GM19324 (cell line): ENCODE measurements around the gene AP1B1.
"Not testable (repeated sequence)": the region's sequence is repeated elsewhere in the genome, so short reads cannot be mapped to it uniquely, and the experiment has no call there.

Experiments used
- ATAC-seq: cut with Tn5 transposase; IDR thresholded peaks from one replicate; pipeline ENCODE4 v1.9.1; 2021; ENCODE audit warnings: mild to moderate bottlenecking, moderate library complexity; ENCODE audit not compliant: unreplicated experiment, low FRiP score

The AP1B1 gene

GRCh38 chr22:29390270-29390669 lies 1.9 kb upstream of the AP1B1 start:
- no peak for ATAC-seq

GRCh38 chr22:29388759-29389090 lies 355 bp upstream of the AP1B1 start:
- ATAC-seq: peak; percentile 6

- no peak for ATAC-seq
Observed at GRCh38 chr22:29386708-29387107, 1.7 kb downstream of the AP1B1 start.

GRCh38 chr22:29385748-29386147 lies 2.6 kb downstream of the AP1B1 start:
- no peak for ATAC-seq

GRCh38 chr22:29385151-29385704 lies 3.1 kb downstream of the AP1B1 start:
- ATAC-seq: no peak

GRCh38 chr22:29383740-29384139 lies 4.6 kb downstream of the AP1B1 start:
- no peak for ATAC-seq

DNA sequence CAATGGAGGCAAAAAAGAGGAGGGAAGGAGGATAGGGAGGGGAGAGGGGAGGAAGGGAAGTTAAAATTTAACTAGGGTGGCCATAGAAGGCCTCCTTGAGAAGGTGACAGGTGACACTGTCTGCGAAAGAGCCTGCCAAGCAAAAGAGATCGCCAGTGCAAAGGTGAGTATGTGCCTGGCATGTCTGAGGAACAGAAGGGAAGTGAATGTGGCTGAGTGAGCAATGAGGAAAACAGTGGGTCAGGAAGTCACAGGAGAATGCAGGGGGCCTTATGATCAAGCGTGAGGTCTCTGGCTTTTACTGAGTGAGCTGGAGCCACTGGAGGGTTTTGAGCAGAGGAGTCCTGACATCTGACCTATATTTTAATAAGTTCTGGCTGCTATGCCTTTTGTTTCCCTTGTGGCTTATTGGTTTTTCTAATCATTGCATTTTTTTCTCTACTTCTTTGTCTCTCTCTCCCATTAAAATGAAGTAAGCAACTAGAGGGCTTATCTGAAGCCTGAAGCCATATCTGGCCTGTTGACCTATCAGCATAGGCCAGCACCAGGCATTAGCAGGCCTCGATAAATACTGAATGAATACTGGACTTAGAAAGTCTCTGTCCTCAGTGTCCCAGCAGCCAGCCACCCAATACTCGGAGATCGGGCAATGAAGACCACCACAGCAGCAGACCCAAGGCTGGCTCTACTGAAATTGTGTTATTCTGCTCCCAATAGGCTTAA lies 5.6 kb downstream of the AP1B1 start:
- no peak for ATAC-seq

- ATAC-seq: no peak
Observed at GRCh38 chr22:29380856-29381255, 7.5 kb downstream of the AP1B1 start.

- ATAC-seq: no peak
Observed at GRCh38 chr22:29380032-29380781, 8.2 kb downstream of the AP1B1 start.

DNA sequence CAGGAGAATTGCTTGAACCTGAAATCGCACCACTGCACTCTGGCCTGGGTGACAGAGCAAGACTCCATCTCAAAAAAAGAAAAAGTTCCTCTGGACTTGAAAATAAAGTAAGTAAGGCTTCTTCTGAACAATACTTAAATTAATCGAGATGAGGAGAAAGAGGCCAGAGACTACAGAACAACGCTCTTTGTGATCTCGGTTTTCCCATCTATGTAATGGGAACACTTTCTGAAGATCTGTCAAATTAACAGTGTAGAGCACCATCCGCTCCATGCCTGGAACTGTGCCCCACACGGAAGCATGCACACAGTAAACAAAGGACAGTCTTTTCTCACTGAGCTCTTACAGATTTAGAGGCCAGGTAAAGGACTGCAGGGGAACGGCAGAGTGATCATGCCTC lies 9.1 kb downstream of the AP1B1 start:
- ATAC-seq: no peak

- ATAC-seq: no peak
Observed at GRCh38 chr22:29377979-29378378, 10.4 kb downstream of the AP1B1 start.

DNA sequence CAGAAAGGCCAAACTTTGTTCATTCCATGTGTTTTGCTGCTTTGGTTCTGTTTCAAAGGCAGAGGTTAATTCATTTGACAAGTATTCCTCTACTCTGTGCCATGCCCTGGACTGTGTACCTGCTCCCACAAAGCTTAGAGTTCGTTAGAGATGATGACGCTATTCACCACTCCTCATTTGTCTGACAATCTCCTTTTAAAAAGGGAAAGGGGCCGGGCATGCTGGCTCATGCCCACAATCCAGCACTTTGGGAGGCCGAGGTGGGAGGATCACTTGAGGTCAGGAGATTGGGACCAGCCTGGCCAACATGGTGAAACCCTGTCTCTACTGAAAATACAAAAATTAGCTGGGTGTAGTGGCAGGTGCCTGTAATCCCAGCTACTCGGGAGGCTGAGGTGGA lies 11.7 kb downstream of the AP1B1 start:
- not testable (repeated sequence) for ATAC-seq

GRCh38 chr22:29375398-29376076 lies 12.8 kb downstream of the AP1B1 start:
- no peak for ATAC-seq

GRCh38 chr22:29374806-29375205 lies 13.6 kb downstream of the AP1B1 start:
- not testable (repeated sequence) for ATAC-seq

DNA sequence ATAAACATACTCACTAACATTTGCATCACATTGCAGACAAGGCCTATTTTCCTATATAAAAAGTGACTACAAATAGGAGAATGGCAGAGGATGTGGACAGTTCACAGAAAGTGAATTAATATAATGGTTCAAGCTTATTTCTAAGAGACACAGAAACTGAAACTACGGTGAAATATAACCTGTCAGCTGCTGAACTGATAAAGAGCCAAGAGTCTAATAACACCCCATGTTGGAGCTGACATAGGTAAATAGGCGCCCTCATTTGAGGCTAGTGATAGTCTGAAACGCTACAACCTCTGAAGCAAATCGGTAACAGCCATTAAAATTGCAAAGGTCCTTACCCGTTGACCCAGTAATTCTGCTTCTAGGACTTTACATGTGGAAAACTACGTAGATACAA lies 14.0 kb downstream of the AP1B1 start:
- ATAC-seq: no peak

- ATAC-seq: no peak
Observed at GRCh38 chr22:29370537-29370936, 17.8 kb downstream of the AP1B1 start.

- no peak for ATAC-seq
Observed at GRCh38 chr22:29369460-29369859, 18.9 kb downstream of the AP1B1 start.

DNA sequence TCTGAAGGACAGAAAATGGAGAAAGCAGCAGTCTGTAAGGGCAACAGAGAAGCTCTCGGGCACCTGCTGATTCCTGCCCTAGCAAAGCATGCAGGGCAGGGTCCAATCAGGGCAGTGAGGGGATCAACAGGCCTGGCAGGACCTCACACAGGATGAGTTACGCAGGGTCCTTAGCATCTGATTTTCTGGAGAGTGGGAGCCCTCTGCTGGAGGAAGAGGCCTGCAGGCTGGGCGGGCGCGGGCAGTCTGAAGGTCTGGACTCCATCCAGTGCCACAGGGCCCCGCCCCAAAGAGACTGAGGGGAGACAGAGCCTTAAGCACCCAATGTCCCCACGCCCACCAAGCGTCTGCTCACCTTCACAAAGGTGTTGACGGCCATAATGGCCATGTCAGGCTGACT lies 28.9 kb downstream of the AP1B1 start:
- no peak for ATAC-seq

GRCh38 chr22:29357193-29357890 lies 31.0 kb downstream of the AP1B1 start:
- ATAC-seq: not testable (repeated sequence)

DNA sequence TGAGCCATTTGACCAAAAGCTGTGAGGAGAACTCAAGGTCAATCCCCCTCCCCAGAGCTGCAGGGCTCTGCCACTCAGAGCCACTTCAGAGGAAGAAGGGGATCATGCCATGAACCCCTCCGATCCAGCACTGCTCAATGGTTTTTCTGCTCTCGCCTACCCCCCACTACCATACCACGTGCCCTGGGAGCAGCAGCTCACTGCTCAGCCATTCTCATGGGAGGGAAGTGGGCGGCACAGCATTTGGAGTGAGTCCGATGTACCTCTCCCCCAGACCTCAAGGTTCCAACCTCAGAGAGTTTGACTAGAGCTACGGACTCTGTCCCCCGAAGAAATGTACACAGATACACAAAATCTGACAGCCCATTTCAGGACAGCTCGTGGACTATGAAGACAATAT lies 34.5 kb downstream of the AP1B1 start:
- ATAC-seq: no peak

DNA sequence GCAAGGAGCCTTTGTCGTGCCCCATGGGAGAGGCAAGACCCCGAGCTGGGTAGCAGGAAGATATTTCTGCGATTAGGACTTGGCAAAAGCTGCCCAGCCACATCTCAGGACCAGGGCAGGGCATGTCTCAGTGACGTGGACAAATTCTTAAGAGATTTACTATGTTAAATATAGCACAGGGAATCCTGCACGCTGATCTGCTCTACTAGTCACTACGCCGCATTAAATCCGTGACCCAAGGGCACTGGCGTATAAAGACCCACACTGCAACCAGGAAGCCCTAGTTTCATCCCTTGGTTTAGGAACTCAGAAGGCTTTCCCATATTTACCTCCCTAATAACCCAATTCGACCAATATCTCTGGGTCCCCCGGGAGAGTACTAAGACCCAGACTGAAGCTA lies 35.1 kb downstream of the AP1B1 start:
- ATAC-seq: no peak
